Mesenchymal stem cell (in vitro differentiated cells and primary cell): ENCODE measurements around the gene TAF1.
"Not testable (repeated sequence)": the region's sequence is repeated elsewhere in the genome, so short reads cannot be mapped to it uniquely, and the experiment has no call there.

ENCODE experiments used
- DNase-seq: peaks from one replicate; pipeline ENCODE4 v3.0.0-alpha.2; 2013
- H2AFZ ChIP-seq: one replicate; pipeline ENCODE4 v1.6.1; 2013; ENCODE audit warnings: low read depth, mild to moderate bottlenecking, control low read depth, inconsistent platforms, low read length, moderate library complexity
- H2AK5ac ChIP-seq: 2 replicates; pipeline ENCODE4 v1.6.1; 2013; ENCODE audit warnings: low read length, moderate library complexity, mild to moderate bottlenecking, inconsistent platforms; ENCODE audit not compliant: severe bottlenecking
- H2BK120ac ChIP-seq: one replicate; pipeline ENCODE4 v1.6.1; 2013; ENCODE audit warnings: low read depth, mild to moderate bottlenecking, inconsistent platforms, low read length, moderate library complexity
- H2BK12ac ChIP-seq, 2 experiments: one replicate each; pipeline ENCODE4 v1.6.1; 2013; ENCODE audit warnings: inconsistent platforms in 2 of 2, low read length in 2 of 2, mild to moderate bottlenecking in 2 of 2, moderate library complexity in 2 of 2, control low read depth in 1 of 2
- H2BK15ac ChIP-seq: one replicate; pipeline ENCODE4 v1.6.1; 2013; ENCODE audit warnings: mild to moderate bottlenecking, low read depth, inconsistent platforms; ENCODE audit not compliant: poor library complexity, severe bottlenecking
- H2BK5ac ChIP-seq: 2 replicates; pipeline ENCODE4 v1.6.1; 2013; ENCODE audit warnings: low read depth, mild to moderate bottlenecking, low read length, control low read depth, inconsistent platforms; ENCODE audit not compliant: poor library complexity, severe bottlenecking
- H3K14ac ChIP-seq, 2 experiments: one replicate each; pipeline ENCODE4 v1.6.1; 2013; ENCODE audit warnings: inconsistent platforms in 2 of 2, low read length in 2 of 2, control low read depth in 1 of 2, mild to moderate bottlenecking in 1 of 2, moderate library complexity in 1 of 2
- H3K18ac ChIP-seq, 2 experiments: one replicate each; pipeline ENCODE4 v1.6.1; 2013; ENCODE audit warnings: inconsistent platforms in 2 of 2, low read length in 2 of 2, control low read depth in 1 of 2, low read depth in 1 of 2, mild to moderate bottlenecking in 1 of 2
- H3K23ac ChIP-seq, 2 experiments: one replicate each; pipeline ENCODE4 v1.6.1; 2013; ENCODE audit warnings: inconsistent platforms in 2 of 2, low read length in 2 of 2, mild to moderate bottlenecking in 2 of 2, moderate library complexity in 2 of 2, control low read depth in 1 of 2
- H3K27ac ChIP-seq: 2 replicates; pipeline ENCODE4 v1.5.1; 2013; ENCODE audit warnings: mild to moderate bottlenecking, moderate library complexity, low read length, control low read depth, inconsistent platforms; ENCODE audit not compliant: poor library complexity, severe bottlenecking
- H3K27me3 ChIP-seq, 2 experiments: 2 replicates each; pipeline versions ENCODE4 v1.6.1 to v1.7.0; 2013; ENCODE audit warnings: low read length in 2 of 2, mild to moderate bottlenecking in 2 of 2, moderate library complexity in 2 of 2, control low read depth in 1 of 2, inconsistent platforms in 1 of 2; ENCODE audit not compliant: control insufficient read depth in 1 of 2, insufficient read depth in 1 of 2
- H3K36me3 ChIP-seq, 2 experiments: 2 replicates each; pipeline versions ENCODE4 v1.6.1 to v1.7.0; 2013; ENCODE audit warnings: low read length in 2 of 2, control low read depth in 1 of 2, inconsistent platforms in 1 of 2, low read depth in 1 of 2, mild to moderate bottlenecking in 1 of 2; ENCODE audit not compliant: insufficient read depth in 2 of 2, control insufficient read depth in 1 of 2
- H3K4ac ChIP-seq, 2 experiments: one replicate each; pipeline ENCODE4 v1.6.1; 2013; ENCODE audit warnings: inconsistent platforms in 2 of 2, low read length in 2 of 2, mild to moderate bottlenecking in 2 of 2, moderate library complexity in 2 of 2, control low read depth in 1 of 2, low read depth in 1 of 2
- H3K4me1 ChIP-seq: 2 replicates; pipeline ENCODE4 v1.6.1; 2013; ENCODE audit warnings: low read depth, low read length, control low read depth; ENCODE audit not compliant: control insufficient read depth, insufficient read depth
- H3K4me2 ChIP-seq: 2 replicates; pipeline ENCODE4 v1.6.1; 2013; ENCODE audit warnings: low read length, mild to moderate bottlenecking, inconsistent platforms; ENCODE audit not compliant: poor library complexity, severe bottlenecking
- H3K4me3 ChIP-seq, 2 experiments: 2 replicates each; pipeline versions ENCODE4 v1.5.1 to v1.7.0; 2013; ENCODE audit warnings: low read length in 2 of 2, mild to moderate bottlenecking in 2 of 2, control low read depth in 1 of 2, low read depth in 1 of 2; ENCODE audit not compliant: insufficient read depth in 1 of 2
- H3K79me1 ChIP-seq: replicated peaks from 2 replicates; pipeline ENCODE4 v1.6.1; 2013; ENCODE audit warnings: mild to moderate bottlenecking, control low read depth, low read length, inconsistent platforms; ENCODE audit not compliant: poor library complexity, severe bottlenecking
- H3K9ac ChIP-seq: 2 replicates; pipeline ENCODE4 v1.7.0; 2013; ENCODE audit warnings: mild to moderate bottlenecking, low read length, moderate library complexity
- H3K9me3 ChIP-seq: 2 replicates; pipeline ENCODE4 v1.7.0; 2013; ENCODE audit warnings: mild to moderate bottlenecking, low read length; ENCODE audit not compliant: control insufficient read depth
- H4K8ac ChIP-seq: one replicate; pipeline ENCODE4 v1.6.1; 2013; ENCODE audit warnings: inconsistent platforms, mild to moderate bottlenecking, low read length, moderate library complexity
- H4K91ac ChIP-seq: one replicate; pipeline ENCODE4 v1.6.1; 2013; ENCODE audit warnings: mild to moderate bottlenecking, low read length, inconsistent platforms
- WGBS: methylation state at CpG from one replicate; pipeline ENCODE4 v1.1.7; 2013; ENCODE audit warnings: mixed read lengths; 5-methylcytosine and 5-hydroxymethylcytosine counted together

Gene TAF1

GRCh38 chrX:71509289-71509688 lies 143.1 kb downstream of the TAF1 start:
- Histone ChIP-seq H3K4me3 (no peak overlapping the region), H2BK5ac (no peak overlapping the region), H3K14ac (no peak overlapping the region), H2BK15ac (no peak overlapping the region), H3K4me1 (no peaks in the 10 kb centered on the region), H2AK5ac (no peak overlapping the region), H3K27ac (no peak overlapping the region), H3K4ac (no peak overlapping the region), H3K4me2 (no peak overlapping the region), H4K91ac (no peak overlapping the region), H3K9ac (no peak overlapping the region), H3K23ac (no peak overlapping the region), H3K36me3 (no peaks in the 10 kb centered on the region), H4K8ac (no peak overlapping the region), H3K18ac (no peak overlapping the region), H3K9me3 (no peaks in the 10 kb centered on the region), H3K79me1 (no peaks in the 10 kb centered on the region), H2BK120ac (no peak overlapping the region), H3K27me3 (no peaks in the 10 kb centered on the region), H2BK12ac (no peak overlapping the region), H2AFZ (no peak overlapping the region)
- no peak for DNase-seq
- WGBS = 86% methylated on average over 1 of the region's 1 CpG

DNA sequence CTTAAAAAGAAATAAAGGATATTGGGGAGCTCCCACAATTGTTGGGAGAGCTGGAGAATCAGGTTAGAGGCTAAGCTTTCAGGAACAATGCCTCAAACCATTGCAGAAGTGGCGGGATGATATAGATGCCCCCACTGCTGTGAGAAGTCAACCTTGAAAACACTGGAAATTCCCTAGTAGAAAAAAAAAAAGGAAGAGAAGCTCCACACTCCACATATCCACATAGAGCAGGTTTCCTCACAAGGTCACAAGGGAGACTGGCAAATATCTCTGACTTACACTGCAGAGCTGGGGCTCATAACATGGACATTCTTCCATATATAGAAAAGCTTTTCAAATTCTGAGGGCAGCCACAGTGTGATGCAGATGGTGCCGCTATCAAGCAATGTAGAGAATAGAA lies 144.0 kb downstream of the TAF1 start:
- DNase-seq = no peak
- no peak overlapping the region for H3K9ac ChIP-seq
- no peak overlapping the region for H3K27ac ChIP-seq
- no peak overlapping the region for H3K18ac ChIP-seq
- no peaks in the 10 kb centered on the region for H3K36me3 ChIP-seq
- H3K4me1 ChIP-seq = no peaks in the 10 kb centered on the region
- no peak overlapping the region for H3K4me3 ChIP-seq
- H4K91ac ChIP-seq = no peak overlapping the region
- H2AFZ ChIP-seq = no peak overlapping the region
- no peak overlapping the region for H3K14ac ChIP-seq
- H2AK5ac ChIP-seq = no peak overlapping the region
- 94% methylated on average over 2 of the region's 2 CpGs for WGBS
- no peak overlapping the region for H3K23ac ChIP-seq
- H3K27me3 ChIP-seq = no peaks in the 10 kb centered on the region
- H3K4me2 ChIP-seq = no peak overlapping the region
- no peak overlapping the region for H3K4ac ChIP-seq
- no peak overlapping the region for H4K8ac ChIP-seq
- H2BK12ac ChIP-seq = no peak overlapping the region
- no peak overlapping the region for H2BK15ac ChIP-seq
- no peak overlapping the region for H2BK5ac ChIP-seq
- H3K9me3 ChIP-seq = no peaks in the 10 kb centered on the region
- H2BK120ac ChIP-seq = no peak overlapping the region
- H3K79me1 ChIP-seq = no peaks in the 10 kb centered on the region

- not testable (repeated sequence) for H2AFZ ChIP-seq, H3K4me2 ChIP-seq, DNase-seq, H3K36me3 ChIP-seq, H3K27me3 ChIP-seq, H3K4me1 ChIP-seq, H2BK12ac ChIP-seq, H3K79me1 ChIP-seq, H3K14ac ChIP-seq, H3K4me3 ChIP-seq, H3K27ac ChIP-seq, H2BK5ac ChIP-seq, H3K4ac ChIP-seq, H4K91ac ChIP-seq, H4K8ac ChIP-seq, H3K18ac ChIP-seq, H2BK15ac ChIP-seq, H3K23ac ChIP-seq, H3K9me3 ChIP-seq, H2AK5ac ChIP-seq, H3K9ac ChIP-seq, H2BK120ac ChIP-seq
- WGBS = 96% methylated on average over 4 of the region's 4 CpGs
Measured at GRCh38 chrX:71513731-71514130, 147.6 kb downstream of the TAF1 start.

- H2BK120ac ChIP-seq = no peak overlapping the region
- no peak overlapping the region for H3K4ac ChIP-seq
- H3K79me1 ChIP-seq = no peaks in the 10 kb centered on the region
- H3K27me3 ChIP-seq = no peaks in the 10 kb centered on the region
- no peak overlapping the region for H3K4me2 ChIP-seq
- H2BK5ac ChIP-seq = no peak overlapping the region
- no peak overlapping the region for H4K91ac ChIP-seq
- DNase-seq = no peak
- H2BK15ac ChIP-seq = no peak overlapping the region
- H3K4me3 ChIP-seq = no peak overlapping the region
- no peak overlapping the region for H3K14ac ChIP-seq
- no peak overlapping the region for H3K27ac ChIP-seq
- 36% methylated on average over 5 of the region's 5 CpGs for WGBS
- no peak overlapping the region for H4K8ac ChIP-seq
- H3K4me1 ChIP-seq = no peaks in the 10 kb centered on the region
- no peak overlapping the region for H3K23ac ChIP-seq
- no peak overlapping the region for H2AFZ ChIP-seq
- H3K36me3 ChIP-seq = no peaks in the 10 kb centered on the region
- no peaks in the 10 kb centered on the region for H3K9me3 ChIP-seq
- no peak overlapping the region for H3K9ac ChIP-seq
- no peak overlapping the region for H3K18ac ChIP-seq
- no peak overlapping the region for H2BK12ac ChIP-seq
- no peak overlapping the region for H2AK5ac ChIP-seq
Measured at GRCh38 chrX:71514367-71515037, 148.3 kb downstream of the TAF1 start.
